NCI-H524 (cell line): ENCODE results near the gene SRBD1.

Experiments
- DNase-seq, 2 experiments: peaks; one replicate each; lab custom pipeline; 2025; lab: John Stamatoyannopoulos, UW

The SRBD1 gene

DNA sequence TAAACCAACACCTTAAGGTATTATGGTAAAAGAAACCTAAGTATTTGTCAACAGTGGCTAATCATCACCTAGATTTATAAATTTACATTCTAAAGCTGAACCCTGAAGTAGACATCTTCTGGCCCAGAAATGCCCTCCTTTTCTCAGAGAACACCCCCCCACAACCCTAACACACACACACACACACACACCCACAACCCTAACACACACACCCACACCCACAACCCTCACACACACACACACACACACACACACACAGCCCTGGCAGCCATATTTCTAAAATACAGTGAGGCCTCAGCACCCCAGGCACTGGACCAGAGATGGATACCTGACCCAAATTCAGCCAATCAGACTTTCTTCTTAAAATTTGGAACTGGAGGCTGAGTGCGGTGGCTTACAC, 14.3 kb downstream of the SRBD1 start:
- no peak for DNase-seq

DNA sequence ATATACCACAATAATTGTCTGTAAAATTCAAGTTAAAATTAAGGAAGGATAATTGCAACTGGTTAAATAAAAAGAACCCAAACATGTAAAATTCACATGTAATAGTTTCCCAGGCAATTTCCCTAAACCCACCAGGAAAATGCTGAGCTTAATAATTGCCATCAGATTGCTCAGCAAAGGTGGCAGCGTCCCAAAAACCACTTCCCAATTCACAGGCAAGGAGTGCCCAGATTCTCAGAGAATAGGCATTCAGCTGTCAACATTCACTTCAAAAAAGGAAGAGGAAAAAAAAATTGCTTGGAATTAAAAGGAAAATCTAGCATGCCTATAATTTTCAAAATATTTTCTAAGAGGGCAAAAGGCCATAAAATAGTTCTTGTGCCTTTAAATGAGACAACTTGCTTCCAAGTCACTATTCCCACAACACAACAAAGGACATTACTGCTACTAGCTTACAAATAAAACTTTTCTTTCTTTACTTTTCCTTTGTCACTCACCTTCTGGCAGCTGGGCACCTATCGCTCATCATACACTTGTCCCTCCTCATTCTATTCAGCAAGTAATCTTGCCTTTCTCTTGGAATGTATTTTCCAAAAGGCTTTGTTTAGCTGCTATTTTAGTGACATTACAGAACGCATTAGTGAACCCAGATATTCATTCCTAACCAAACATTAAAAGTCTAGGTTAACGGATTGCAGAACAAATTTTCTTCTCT, 15.2 kb downstream of the SRBD1 start:
- DNase-seq, result no peak

DNA sequence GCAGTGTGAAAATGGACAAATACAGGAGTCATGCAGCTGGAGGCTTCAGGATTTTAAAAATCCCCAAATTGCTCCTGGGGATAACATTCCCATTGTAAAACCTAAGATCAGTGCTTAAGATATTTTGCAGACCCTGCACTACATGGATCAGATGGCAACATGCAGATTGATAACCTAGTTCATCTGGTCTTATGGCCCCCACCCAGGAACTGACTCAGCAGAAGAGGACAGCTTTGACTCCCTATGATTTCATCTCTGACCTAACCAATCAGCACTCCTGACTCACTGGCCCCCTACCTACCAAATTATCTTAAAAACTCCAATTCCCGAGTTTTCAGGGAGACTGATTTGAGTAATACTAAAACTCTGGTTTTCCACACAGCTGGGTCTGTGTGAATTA, 20.0 kb downstream of the SRBD1 start:
- no peak for DNase-seq

DNA sequence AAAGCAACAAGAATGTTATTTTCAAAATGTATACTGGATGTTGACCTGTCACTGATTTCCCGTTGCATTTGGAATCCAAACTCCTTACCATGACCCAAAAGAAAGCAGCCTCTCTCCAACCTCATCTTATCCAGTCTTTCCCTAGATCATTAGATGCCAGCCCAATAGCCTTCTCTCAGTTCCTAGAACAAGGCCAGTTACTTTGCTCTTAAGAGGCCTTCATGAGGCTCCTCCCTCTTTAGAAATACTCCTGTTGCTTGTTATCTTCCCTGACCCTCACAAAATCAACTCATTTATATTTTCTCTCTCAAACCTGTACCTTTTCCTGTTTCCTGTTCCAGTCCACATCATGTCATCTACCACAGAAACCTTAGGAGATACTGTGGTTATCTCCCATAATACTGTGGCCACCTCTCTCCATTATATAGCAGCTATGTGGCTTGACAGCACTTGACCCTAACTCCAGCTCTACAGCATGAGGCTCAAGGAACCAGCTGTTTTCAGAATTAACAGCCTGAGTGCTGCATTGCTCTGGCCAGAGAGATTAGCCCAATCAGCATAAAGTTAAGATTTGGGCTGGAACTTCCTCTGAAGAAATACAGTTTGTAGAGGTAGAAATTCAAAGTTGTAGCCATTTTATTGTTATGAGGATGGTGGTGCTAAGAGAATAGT, 22.8 kb downstream of the SRBD1 start:
- no peak for DNase-seq

DNA sequence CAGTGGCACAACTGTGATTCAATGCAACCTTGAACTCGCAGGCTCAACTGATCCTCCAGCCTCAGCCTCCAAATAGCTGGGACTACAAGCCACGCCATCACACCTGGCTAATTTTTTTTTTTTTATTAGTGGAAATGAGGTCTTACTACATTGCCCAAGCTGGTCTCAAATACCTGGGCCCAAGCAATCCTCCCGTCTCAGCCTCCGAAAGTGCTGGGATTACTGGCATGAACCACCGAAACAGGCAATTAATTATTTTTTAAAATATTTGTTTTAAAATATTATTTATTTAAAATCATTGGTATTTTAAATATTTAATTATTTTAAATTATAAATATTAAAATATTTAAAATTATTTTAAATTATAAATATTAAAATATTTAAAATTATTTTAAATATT, 24.5 kb downstream of the SRBD1 start:
- no peak for DNase-seq

DNA sequence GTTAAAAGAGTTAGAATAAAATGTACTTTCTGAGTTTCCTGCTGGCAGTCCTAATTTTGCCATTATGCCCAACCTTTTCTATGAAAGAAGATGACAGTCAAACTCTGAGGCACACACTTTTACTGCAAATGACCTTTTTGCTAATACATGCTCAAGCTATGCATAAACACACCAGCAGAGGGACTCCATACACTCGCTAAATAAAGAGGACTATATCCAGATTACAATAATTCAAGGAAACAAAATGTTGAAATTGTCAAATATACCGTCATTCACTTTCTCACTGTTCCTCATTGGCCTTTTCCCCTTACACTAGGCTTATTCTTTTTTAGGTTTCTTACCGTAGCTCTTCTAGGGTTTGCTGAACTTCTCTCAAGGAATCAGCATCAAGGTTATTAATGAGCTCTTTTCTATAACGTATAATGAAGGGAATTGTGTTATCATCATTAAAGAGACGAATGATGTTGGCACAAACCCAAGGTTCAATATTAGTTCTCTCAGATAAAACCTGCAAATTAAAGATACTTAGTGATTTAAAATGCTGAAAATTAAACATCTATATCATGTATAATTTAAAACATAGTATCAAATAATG, 25.7 kb downstream of the SRBD1 start:
- DNase-seq, result peak in 1 of 2 experiments; percentile 44

DNA sequence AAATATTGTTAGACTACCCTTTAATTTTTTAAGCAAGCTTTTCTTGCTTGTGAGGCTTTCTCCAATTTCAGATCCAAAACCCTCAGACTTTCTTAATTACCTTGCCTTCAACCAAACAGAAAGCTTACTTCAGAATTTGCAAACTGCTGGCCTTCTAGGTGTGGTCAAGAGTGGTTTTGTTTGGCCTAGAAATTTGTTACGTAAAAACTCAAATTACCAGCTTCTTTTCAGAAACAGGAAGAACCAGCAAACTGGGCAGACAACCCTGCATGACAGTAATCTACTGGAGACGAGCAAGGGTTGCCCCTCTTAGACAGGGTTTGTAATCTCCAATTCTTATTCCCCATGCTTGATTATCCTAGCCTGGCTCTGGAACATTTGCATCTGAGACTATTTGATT, 27.1 kb downstream of the SRBD1 start:
- no peak for DNase-seq

DNA sequence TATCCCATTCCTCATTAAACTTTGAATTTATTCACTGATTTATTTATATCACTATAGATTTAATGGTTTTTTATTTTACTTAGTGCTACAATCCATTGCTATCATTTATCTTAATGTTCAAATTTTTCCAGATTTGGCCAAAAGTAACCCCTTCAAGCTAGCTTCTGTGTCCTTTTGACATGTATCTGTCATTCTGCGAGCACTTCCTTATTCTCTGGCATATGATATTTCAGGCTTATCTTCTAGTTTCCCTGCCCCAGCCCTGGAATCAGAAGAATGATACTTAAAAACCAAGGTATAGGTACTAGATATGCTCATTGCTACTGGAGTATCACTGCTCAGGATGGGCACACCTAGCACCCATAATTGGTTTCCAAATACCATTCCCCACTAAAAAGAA, 28.5 kb downstream of the SRBD1 start:
- DNase-seq, result no peak

DNA sequence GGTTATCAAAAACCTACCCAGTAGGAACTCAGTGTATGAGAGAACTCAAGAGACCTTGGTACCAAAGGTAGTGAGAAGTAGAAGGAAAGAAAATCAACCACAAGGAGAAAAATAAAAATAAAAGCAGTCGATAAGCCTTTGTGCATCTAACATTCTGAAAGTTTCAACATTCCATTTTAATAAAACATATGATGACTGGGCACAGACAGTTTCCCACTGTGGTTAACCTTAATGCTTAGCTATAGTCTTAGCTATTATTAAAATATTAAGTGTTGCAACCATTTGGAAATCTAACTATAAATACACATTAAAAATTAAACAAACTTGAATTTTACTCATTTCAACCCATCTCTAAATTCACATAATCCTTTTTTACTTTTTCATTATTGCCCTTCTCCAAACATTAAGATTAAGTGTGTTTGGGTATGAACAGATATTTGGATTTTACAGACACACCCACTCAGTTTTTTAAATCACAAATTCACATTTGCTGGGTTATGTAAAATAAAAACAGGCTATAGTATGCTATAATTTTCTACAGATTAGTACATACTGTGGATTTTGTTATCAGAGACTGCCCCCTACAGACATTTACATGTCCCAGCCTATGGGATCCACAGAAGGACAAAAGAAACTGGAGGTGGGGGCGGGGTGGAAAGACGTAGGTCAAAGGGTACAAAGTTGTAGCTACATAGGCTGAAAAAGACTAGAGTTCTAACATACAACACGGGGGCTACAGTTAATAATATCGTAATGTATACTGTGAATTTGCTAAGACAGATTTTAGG, 32.8 kb downstream of the SRBD1 start:
- DNase-seq, result peak in 1 of 2 experiments; percentile 44

DNA sequence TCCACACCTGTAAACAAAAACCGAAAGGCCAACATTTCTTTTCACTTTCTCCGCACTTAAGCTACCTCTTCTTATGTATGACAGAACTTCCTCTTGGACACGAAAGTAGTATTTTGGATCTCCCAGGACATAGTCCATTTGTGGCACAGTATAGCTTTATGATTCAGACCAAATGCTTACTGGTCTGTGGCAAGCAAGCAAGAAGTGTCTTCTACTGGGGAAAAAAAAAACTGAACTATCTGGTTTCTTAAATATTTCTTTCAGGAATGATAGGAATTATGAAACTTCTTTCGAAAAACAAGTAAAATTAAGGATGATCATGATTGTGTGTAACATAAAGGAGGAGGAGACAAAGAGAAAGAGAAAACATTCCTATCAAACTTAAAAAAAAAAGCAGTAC, 33.6 kb downstream of the SRBD1 start:
- no peak for DNase-seq

DNA sequence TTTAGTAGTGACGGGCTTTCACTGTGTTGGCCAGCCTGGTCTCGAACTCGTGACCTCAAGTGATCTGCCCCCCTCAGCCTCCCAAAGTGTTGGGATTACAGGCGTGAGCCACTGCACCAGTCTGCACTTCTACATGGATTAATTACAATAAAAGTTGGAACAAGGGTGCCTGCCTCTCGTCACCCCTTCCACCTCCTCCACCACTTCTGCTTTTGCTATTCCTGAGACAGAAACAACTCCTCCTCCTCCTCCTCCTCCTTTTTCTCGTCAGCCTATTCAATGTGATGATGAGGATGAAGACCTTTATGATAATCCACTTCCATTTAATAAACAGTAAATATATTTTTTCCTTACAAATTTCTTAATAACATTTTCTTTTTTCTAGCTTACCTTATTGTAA, 35.2 kb downstream of the SRBD1 start:
- DNase-seq, result no peak

DNA sequence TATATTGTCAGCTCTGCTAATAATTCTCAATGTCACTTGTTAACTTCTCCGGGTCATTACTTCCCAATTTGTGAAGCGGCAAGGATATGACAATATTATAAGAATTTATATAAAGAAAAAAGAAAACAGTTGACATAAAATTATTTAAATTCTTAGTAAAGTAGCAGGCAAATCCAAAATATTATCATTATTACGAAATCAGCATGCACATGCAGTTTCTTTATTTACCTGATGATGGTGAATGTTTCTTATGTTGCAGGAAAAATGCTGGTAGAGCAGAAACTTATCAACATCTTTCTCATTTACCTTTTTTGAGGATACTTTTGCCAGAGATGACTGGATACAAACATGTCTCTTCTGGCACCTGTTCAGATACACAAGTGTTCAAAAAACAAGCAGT, 38.1 kb downstream of the SRBD1 start:
- no peak for DNase-seq

DNA sequence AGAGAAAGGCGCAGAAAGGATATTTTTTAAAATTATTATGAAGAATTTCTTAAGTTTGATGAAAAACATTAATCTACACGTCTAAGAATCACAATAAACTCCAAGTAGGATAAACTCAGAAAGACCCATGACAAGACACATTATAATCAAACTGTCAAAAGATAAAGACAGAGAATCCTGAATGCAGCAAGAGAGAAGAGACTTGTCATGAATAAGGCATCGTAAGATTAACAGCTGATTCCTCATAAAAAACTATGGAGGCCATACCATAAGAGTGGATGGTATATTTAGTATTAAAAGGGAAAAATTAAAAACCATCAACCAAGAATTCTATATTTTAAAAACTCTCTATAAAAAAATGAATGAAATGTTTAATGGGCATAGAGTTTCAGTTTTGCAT, 39.1 kb downstream of the SRBD1 start:
- no peak for DNase-seq

DNA sequence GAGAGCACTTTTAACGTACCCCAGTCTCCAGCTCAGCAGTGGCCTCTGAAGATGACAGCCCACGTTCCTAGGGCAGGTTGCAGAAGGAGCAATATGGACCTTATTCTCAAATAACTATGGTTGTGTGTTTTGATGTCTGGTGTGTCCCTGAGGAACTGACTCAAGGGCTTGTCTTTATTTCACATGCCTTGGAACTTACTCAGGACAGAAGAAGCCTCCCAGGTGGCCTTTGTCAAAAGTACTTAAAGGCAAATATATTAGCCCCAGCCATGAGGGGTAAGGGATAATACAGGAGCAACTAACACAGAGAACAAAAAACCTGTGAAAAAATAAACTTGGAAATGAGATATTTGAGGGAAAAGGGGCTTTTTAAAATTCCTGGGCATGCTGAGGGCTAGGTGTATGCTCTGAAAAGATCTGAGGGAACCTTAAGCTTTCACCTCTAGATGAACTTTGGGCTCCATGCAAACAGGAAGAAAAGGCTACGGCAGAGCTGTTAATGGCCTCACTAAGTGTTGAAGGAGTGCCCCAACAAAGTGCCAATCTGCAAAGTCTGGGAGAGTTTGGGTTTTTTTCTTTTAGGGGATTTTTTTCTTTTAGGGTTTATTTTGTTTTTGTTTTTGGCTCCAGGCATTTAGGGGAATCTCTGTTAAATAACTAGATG, 40.3 kb downstream of the SRBD1 start:
- no peak for DNase-seq

DNA sequence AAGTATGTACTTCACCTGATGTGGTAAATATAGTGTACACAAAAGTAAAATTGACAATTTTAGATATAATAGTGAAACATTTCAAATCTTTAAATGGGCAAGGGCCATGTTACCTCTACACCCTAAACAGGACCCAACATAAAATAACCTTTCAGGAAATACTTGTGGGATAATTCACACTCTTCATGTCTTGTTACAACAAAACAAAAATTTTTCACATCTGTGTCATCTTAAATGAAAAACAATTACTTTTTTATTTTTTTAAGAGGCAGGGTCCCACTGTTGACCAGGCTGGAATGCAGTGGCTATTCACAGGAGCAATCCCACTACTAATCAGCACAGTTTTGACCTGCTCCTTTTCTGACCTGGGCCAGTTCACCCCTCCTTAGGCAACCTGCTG, 42.1 kb downstream of the SRBD1 start:
- DNase-seq, result no peak

DNA sequence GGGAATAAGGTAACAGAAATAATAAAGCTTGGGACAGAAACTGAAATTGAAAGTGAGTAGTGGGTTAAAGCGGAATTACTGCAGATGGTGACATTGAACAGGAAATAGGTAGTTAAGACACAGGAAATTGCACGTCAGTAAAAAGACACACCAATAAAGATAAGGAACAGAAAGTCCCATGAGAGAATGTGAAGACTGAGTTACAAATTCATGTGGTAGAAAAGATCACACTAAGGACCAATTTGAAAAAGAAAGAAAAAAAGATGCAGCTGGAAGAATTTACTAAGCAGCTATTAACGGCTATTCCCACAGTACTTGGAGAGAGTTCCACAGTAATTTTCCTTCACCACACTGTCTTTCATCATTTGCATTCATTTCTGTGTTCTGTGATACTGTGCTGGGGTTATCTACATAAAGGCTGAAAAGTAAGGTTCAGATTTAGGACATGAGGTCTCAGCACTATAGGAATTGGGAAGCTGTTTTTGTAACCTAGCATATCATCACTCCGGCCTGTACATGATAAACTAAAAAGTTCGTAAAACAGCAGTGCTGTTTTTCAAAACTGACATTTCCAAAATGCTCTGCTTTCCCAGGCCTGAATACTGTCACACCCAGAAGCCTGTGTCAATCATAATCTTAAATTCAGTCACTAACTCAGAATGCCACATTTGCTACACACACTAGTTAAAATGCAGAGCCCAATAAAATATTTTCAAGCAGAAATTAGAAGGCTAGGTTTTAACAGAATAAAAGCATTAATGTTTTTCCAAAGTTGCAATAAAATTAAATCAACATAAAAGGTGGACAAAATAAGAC, 42.9 kb downstream of the SRBD1 start:
- DNase-seq, result no peak

DNA sequence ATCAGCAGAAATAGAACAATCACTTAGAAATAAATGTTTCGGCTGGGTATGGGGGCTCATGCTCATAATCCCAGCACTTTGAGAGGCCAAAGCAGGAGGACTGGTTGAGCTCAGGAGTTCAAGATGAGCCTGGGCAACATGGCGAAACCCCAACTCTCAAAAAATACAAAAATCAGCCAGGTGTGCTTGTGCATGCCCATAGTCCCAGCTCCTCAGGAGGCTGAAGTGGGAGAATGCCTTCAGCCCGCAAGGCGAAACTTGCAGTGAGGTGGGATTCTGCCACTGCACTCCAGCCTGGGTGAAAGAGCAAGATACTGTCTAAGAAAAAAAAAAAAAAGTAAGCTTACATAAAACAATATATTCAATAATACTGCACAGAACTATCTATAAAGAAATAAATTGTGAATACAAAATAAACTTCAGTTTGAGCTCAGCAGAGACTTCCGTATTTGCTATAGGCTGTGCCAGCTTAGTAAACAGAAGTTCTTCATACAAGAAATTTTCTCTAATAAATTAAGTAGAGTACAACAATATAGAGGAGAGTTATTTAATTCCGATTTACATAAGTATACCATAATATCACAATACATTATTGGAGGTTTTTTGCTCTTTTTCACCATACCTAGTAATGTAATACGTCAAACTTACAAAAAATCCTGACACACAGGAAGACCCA, 43.6 kb downstream of the SRBD1 start:
- no peak for DNase-seq

DNA sequence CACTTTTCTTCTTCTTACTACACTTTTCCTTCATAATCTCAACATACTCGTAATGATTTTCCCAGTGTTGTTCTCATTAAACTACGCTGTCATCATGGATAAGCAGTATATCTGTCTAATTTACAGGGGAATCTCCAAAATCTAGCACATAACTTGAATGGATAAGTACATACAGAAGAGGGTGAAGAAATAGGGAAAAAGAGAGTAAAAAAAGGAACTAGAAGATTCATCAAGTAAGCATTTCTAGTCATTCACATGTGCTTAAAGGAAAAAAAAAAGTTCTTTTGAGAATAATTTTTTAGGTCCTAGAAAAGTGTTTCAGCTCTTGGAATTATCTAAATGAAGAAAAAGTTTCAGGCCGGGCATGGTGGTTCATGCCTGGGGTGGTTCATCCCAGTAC, 51.6 kb downstream of the SRBD1 start:
- DNase-seq, result no peak

DNA sequence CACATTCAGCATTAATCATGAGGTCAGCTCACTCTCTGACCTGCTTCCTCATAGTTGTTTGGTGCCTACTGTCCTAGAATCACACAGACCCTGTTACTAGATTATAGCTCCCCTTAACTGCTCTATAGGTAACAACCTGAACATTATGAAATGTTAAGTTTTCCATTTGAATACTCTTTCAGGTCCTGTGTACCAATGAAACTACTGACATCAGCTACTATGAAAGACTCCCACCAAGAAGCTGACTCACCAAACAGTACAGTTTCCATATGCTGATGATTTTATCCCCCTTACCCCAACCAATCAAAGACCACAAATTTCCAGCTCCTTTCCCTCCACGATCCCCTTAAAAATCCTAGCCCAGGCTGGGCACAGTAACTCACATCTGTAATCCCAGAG, 56.3 kb downstream of the SRBD1 start:
- DNase-seq, result no peak

DNA sequence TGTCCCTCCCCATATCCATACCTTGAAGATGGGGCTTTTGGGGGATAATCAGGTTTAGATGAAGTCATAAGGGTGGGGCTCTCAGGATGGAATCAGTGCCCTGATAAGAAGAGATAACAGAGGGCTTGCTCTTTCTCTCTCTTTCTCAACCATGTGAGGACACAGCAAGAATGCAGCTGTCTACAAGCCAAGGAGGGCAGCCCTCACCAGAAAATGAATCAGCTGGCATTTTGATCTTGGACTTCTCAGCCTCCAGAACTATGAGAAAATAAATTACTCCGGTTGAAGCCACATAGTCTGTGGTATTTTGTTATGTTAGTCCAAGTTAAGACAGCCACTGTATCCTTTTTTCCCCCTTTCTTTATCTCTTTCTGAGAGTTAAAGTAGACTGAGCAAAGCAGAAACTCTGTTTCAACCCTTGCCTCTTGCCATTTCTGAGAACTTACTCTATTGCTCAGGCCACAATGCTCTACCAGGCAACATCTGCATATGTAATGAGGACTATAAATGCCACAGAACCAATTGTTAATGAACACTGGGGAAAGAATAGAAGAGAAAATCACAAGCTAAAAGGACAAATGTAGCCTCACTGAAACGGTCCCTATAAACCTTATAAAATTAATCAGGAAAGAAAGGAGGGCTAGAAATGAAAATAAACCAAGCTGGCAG, 56.9 kb downstream of the SRBD1 start:
- DNase-seq, result no peak
